Neutrophil (primary cell): ENCODE results near the gene IGSF21.

ENCODE experiments used
- H3K27ac ChIP-seq: fragments of 200-600 bp; sonication (generic); 2 replicates; pipeline ENCODE4 v1.5.1; 2016; ENCODE audit warnings: mild to moderate bottlenecking, moderate library complexity
- H3K27me3 ChIP-seq: fragments of 200-600 bp; sonication (generic); 2 replicates; pipeline ENCODE4 v1.6.0; 2016; ENCODE audit warnings: mild to moderate bottlenecking
- H3K36me3 ChIP-seq: fragments of 200-600 bp; sonication (generic); 2 replicates; pipeline ENCODE4 v1.5.1; 2017
- H3K4me1 ChIP-seq, 2 experiments: fragments of 200-600 bp in 1 of 2; sonication (generic) in 1 of 2; 1 replicate in 1 of 2; 2 replicates in 1 of 2; pipeline versions ENCODE4 v1.5.1 to v1.6.1; 2013 to 2016; ENCODE audit warnings: low read depth in 1 of 2, low read length in 1 of 2, mild to moderate bottlenecking in 1 of 2, moderate library complexity in 1 of 2; ENCODE audit not compliant: control insufficient read depth in 1 of 2, insufficient read depth in 1 of 2
- H3K4me3 ChIP-seq, 2 experiments: fragments of 200-600 bp in 1 of 2; sonication (generic) in 1 of 2; 1 replicate in 1 of 2; 2 replicates in 1 of 2; pipeline ENCODE4 v1.5.1; 2013 to 2016; ENCODE audit warnings: low read depth in 1 of 2, low read length in 1 of 2, mild to moderate bottlenecking in 1 of 2, moderate library complexity in 1 of 2
- H3K9me3 ChIP-seq: fragments of 200-600 bp; sonication (generic); 2 replicates; pipeline ENCODE4 v1.5.1; 2016
- TF ChIP-seq, protein P1 (sequence below): fragments of 200-600 bp; sonication (generic); IDR thresholded peaks from 2 replicates; pipeline ENCODE4 v1.5.1; 2016; ENCODE audit warnings: antibody characterized with exemption

Gene IGSF21

DNA sequence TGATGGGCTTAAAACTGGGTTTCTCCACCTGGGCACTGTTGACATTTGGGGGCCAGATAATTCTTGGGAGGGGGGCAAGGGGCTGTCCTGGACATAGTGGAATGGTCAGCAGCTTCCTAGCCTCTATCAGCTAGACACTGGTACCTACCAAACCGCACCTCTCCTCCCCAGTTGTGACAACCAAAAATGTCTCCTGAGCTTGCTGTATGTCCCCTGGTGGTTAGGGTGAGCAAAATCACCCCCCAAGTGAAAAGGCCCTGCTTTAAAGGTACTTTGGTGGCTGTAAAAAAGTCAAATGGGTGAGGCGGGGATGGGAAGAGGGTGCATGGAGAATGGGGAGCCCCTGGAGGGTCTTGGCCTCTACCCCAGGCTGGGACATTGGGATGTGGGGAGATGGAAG is 182.0 kb downstream of the IGSF21 start:
- H3K4me1 ChIP-seq: no peaks in the 10 kb centered on the region
- TF ChIP-seq, protein P1, sequence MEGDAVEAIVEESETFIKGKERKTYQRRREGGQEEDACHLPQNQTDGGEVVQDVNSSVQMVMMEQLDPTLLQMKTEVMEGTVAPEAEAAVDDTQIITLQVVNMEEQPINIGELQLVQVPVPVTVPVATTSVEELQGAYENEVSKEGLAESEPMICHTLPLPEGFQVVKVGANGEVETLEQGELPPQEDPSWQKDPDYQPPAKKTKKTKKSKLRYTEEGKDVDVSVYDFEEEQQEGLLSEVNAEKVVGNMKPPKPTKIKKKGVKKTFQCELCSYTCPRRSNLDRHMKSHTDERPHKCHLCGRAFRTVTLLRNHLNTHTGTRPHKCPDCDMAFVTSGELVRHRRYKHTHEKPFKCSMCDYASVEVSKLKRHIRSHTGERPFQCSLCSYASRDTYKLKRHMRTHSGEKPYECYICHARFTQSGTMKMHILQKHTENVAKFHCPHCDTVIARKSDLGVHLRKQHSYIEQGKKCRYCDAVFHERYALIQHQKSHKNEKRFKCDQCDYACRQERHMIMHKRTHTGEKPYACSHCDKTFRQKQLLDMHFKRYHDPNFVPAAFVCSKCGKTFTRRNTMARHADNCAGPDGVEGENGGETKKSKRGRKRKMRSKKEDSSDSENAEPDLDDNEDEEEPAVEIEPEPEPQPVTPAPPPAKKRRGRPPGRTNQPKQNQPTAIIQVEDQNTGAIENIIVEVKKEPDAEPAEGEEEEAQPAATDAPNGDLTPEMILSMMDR: no peak
- H3K27ac ChIP-seq: no peak overlapping the region
- peaks cover 28% of the 10 kb centered on the region for H3K27me3 ChIP-seq
- H3K36me3 ChIP-seq: no peaks in the 10 kb centered on the region
- no peaks in the 10 kb centered on the region for H3K9me3 ChIP-seq
- H3K4me3 ChIP-seq: no peak overlapping the region

GRCh38 chr1:18290740-18291412 is 183.3 kb downstream of the IGSF21 start:
- no peaks in the 10 kb centered on the region for H3K36me3 ChIP-seq
- no peaks in the 10 kb centered on the region for H3K9me3 ChIP-seq
- TF ChIP-seq, protein P1: no peak
- no peak overlapping the region for H3K4me3 ChIP-seq
- no peaks in the 10 kb centered on the region for H3K4me1 ChIP-seq
- H3K27ac ChIP-seq: no peak overlapping the region
- peaks cover 34% of the 10 kb centered on the region for H3K27me3 ChIP-seq

DNA sequence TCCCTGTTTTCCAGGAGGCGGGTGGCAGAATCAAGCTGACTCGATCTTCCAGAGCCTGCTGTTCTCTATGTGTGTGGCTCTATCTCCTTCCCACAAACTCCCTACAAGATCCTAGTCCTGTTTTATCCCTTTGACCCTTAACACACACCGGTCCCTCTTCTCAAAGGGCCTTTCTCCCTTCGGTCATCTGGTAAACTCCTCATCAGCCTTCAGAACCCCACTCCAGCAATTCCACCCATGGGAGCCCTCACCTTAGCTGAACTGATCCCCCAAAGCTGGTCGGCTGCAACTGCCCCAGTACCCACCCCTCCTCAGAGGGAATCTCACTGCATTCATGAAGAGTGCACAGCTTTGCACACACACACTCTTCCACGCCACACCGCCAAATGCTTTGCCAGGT is 184.9 kb downstream of the IGSF21 start:
- no peak overlapping the region for H3K4me3 ChIP-seq
- peaks cover 51% of the 10 kb centered on the region for H3K27me3 ChIP-seq
- no peak overlapping the region for H3K27ac ChIP-seq
- TF ChIP-seq, protein P1: no peak
- H3K36me3 ChIP-seq: no peaks in the 10 kb centered on the region
- no peaks in the 10 kb centered on the region for H3K4me1 ChIP-seq
- H3K9me3 ChIP-seq: no peaks in the 10 kb centered on the region

- TF ChIP-seq, protein P1: no peak
- H3K4me1 ChIP-seq: no peaks in the 10 kb centered on the region
- no peak overlapping the region for H3K27ac ChIP-seq
- peaks cover 56% of the 10 kb centered on the region for H3K27me3 ChIP-seq
- H3K4me3 ChIP-seq: no peak overlapping the region
- H3K36me3 ChIP-seq: no peaks in the 10 kb centered on the region
- H3K9me3 ChIP-seq: no peaks in the 10 kb centered on the region
These were observed 185.7 kb downstream of the IGSF21 start for GRCh38 chr1:18293291-18293690.

DNA sequence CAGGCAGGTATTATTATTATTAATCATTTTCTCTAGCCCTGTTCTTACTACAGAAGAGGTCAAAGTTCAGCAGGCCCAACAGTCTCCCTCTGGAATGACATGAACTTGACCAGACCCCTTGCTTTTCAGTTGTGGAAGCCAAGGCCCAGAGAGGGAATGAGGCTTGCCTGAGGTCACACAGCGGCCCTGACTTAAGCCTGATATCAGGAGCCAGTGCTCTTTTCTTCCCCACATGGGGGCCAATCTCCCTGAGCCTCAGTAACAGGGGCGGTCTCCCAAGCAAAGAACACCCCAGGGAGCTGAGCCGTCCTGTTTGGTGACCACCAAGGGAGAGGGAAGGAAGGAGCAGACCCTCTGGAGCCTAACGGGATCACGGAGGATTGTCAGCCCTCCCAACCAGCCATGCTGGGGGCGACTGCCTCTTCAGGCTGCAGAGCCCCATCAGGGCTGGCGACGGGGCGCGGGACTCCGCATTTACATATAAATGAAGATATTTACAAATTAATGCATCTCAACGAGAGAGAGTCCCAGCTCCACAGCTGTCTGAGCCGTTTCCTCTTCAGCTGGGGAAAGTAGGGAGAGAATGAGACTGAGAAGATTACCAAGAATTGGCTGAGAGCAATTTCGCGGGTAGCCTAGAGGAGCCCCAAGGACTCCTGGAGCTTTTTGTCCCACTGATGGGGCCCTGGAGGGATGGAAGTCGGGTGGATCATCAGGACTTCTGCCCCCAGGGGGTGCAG is 187.0 kb downstream of the IGSF21 start:
- Histone ChIP-seq H3K4me3 (no peak overlapping the region), H3K27me3 (peaks cover 68% of the 10 kb centered on the region), H3K36me3 (no peaks in the 10 kb centered on the region), H3K27ac (no peak overlapping the region), H3K9me3 (no peaks in the 10 kb centered on the region), H3K4me1 (no peaks in the 10 kb centered on the region)
- TF ChIP-seq, protein P1: no peak
